HepG2 (cell line): ENCODE measurements around the gene UST.

ENCODE experiments used
- ARHGAP35 ChIP-seq: sonication (generic); formaldehyde crosslinking; IDR thresholded peaks from 2 replicates; pipeline ENCODE4 v1.9.0; 2022; ENCODE audit warnings: mild to moderate bottlenecking, inconsistent platforms, moderate library complexity, missing genetic modification reagents, borderline replicate concordance
- KAT8 ChIP-seq: IDR thresholded peaks from 2 replicates; pipeline ENCODE4 v1.6.1; 2016; ENCODE audit warnings: missing genetic modification reagents, missing compliant biosample characterization
- MAFK ChIP-seq, 2 experiments: IDR thresholded peaks in 1 of 2; conservative IDR thresholded peaks in 1 of 2; 2 replicates each; pipeline ENCODE4 v1.6.1; 2011; ENCODE audit warnings: improper control_type of control experiment in 2 of 2, low read length in 2 of 2
- SMC3 ChIP-seq: IDR thresholded peaks from 2 replicates; pipeline ENCODE4 v1.6.1; 2011; ENCODE audit warnings: low read length, improper control_type of control experiment
- TARDBP ChIP-seq: sonication (generic); formaldehyde crosslinking; IDR thresholded peaks from 2 replicates; pipeline ENCODE4 v1.8.0; 2022; ENCODE audit warnings: mild to moderate bottlenecking, missing genetic modification reagents
- ZBTB44 ChIP-seq: sonication (generic); formaldehyde crosslinking; IDR thresholded peaks from 2 replicates; pipeline ENCODE4 v1.4.0; 2020; ENCODE audit warnings: missing genetic modification reagents
- TF ChIP-seq, protein P1 (sequence below): sonication (generic); formaldehyde crosslinking; IDR thresholded peaks from 2 replicates; pipeline ENCODE4 v1.5.0; 2020; ENCODE audit warnings: mild to moderate bottlenecking, missing genetic modification reagents, moderate library complexity

GRCh38 chr6:149026530-149026942 lies 279.7 kb downstream of the UST start:
- TF ChIP-seq SMC3 = no peak; the same call in 1 of the 2 replicates
- TF ChIP-seq, protein P1, sequence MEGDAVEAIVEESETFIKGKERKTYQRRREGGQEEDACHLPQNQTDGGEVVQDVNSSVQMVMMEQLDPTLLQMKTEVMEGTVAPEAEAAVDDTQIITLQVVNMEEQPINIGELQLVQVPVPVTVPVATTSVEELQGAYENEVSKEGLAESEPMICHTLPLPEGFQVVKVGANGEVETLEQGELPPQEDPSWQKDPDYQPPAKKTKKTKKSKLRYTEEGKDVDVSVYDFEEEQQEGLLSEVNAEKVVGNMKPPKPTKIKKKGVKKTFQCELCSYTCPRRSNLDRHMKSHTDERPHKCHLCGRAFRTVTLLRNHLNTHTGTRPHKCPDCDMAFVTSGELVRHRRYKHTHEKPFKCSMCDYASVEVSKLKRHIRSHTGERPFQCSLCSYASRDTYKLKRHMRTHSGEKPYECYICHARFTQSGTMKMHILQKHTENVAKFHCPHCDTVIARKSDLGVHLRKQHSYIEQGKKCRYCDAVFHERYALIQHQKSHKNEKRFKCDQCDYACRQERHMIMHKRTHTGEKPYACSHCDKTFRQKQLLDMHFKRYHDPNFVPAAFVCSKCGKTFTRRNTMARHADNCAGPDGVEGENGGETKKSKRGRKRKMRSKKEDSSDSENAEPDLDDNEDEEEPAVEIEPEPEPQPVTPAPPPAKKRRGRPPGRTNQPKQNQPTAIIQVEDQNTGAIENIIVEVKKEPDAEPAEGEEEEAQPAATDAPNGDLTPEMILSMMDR (CRISPR knock-in tag) = peak; percentile 70
- no peak for TF ChIP-seq TARDBP (CRISPR knock-in tag)
- no peak for TF ChIP-seq ZBTB44 (CRISPR knock-in tag)
- TF ChIP-seq ARHGAP35 (CRISPR knock-in tag) = no peak
- TF ChIP-seq MAFK (conservative IDR thresholded peaks at IDR 0.05 in 1 of 2, IDR thresholded peaks at IDR 0.05 in 1 of 2; ENCODE audit: low read length in 2 of 2) = no peak
- no peak for TF ChIP-seq KAT8 (CRISPR knock-in tag)
